ENCODE results near the gene TBX20.
A peak's percentile ranks its signal among the peaks of the same experiment; 100 is the strongest.

The TBX20 gene

DNA sequence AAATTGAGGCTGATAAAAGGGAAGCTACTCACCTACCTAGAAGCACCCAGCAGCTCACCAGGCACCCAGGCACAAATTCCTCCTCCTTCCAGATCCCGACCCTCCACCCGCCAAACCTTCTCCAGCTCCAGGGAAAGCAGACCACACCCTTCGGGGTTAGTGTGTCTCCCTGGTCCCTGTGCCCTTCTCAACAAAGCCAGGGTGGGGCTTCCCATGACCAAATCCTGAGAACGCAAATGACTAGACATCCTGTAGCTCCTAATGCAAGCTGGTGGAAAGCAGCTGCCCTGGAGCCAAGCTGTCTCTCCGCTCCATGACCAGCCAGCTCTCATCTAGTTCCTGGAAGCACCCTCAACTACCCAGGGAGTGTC lies 4.4 kb downstream of the TBX20 start (continued):
- TF ChIP-seq, protein P1, sequence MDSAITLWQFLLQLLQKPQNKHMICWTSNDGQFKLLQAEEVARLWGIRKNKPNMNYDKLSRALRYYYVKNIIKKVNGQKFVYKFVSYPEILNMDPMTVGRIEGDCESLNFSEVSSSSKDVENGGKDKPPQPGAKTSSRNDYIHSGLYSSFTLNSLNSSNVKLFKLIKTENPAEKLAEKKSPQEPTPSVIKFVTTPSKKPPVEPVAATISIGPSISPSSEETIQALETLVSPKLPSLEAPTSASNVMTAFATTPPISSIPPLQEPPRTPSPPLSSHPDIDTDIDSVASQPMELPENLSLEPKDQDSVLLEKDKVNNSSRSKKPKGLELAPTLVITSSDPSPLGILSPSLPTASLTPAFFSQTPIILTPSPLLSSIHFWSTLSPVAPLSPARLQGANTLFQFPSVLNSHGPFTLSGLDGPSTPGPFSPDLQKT (IDR thresholded peaks at IDR 0.05; ENCODE audit: borderline replicate concordance, low read depth, low read length) = no peak
- TF ChIP-seq, protein P2, sequence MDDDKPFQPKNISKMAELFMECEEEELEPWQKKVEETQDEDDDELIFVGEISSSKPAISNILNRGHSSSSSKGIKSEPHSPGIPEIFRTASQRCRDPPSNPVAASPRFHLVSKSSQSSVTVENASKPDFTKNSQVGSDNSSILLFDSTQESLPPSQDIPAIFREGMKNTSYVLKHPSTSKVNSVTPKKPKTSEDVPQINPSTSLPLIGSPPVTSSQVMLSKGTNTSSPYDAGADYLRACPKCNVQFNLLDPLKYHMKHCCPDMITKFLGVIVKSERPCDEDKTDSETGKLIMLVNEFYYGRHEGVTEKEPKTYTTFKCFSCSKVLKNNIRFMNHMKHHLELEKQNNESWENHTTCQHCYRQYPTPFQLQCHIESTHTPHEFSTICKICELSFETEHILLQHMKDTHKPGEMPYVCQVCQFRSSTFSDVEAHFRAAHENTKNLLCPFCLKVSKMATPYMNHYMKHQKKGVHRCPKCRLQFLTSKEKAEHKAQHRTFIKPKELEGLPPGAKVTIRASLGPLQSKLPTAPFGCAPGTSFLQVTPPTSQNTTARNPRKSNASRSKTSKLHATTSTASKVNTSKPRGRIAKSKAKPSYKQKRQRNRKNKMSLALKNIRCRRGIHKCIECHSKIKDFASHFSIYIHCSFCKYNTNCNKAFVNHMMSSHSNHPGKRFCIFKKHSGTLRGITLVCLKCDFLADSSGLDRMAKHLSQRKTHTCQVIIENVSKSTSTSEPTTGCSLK (tag by site-specific recombination; IDR thresholded peaks at IDR 0.05) = no peak
- TF ChIP-seq ZNF23 (tag by site-specific recombination; IDR thresholded peaks at IDR 0.05; ENCODE audit: borderline replicate concordance) = no peak
- no peak for TF ChIP-seq ZNF223 (tag by site-specific recombination; IDR thresholded peaks at IDR 0.05)
- TF ChIP-seq ZNF121 (tag by site-specific recombination; IDR thresholded peaks at IDR 0.05) = no peak
- TF ChIP-seq ZNF292 (tag by site-specific recombination; IDR thresholded peaks at IDR 0.05; ENCODE audit: borderline replicate concordance, low read depth) = no peak
- TF ChIP-seq ZNF133 (tag by site-specific recombination; IDR thresholded peaks at IDR 0.05) = no peak
- TF ChIP-seq ZBTB1 (tag by site-specific recombination; IDR thresholded peaks at IDR 0.05) = no peak
- TF ChIP-seq ZNF311 (tag by site-specific recombination; IDR thresholded peaks at IDR 0.05; ENCODE audit: borderline replicate concordance) = no peak
- no peak for TF ChIP-seq ZNF174 (tag by site-specific recombination; IDR thresholded peaks at IDR 0.05)
- TF ChIP-seq HOXC10 (CRISPR knock-in tag; IDR thresholded peaks at IDR 0.05) = no peak
- TF ChIP-seq ZNF792 (tag by site-specific recombination; IDR thresholded peaks at IDR 0.05) = no peak
- no peak for TF ChIP-seq GLI4 (tag by site-specific recombination; IDR thresholded peaks at IDR 0.05)
- no peak for TF ChIP-seq ZNF777 (tag by site-specific recombination; IDR thresholded peaks at IDR 0.05; ENCODE audit: borderline replicate concordance)
- no peak for TF ChIP-seq MZF1 (tag by site-specific recombination; IDR thresholded peaks at IDR 0.05; ENCODE audit: borderline replicate concordance)
- no peak for TF ChIP-seq SCRT2 (tag by site-specific recombination; IDR thresholded peaks at IDR 0.05)
- no peak for TF ChIP-seq BCL11B (tag by site-specific recombination; IDR thresholded peaks at IDR 0.05; ENCODE audit: low read depth)
- TF ChIP-seq ZNF266 (tag by site-specific recombination; IDR thresholded peaks at IDR 0.05; ENCODE audit: low read depth) = no peak
- TF ChIP-seq ZNF658 (tag by site-specific recombination; IDR thresholded peaks at IDR 0.05) = no peak
- no peak for TF ChIP-seq ZNF324 (tag by site-specific recombination; IDR thresholded peaks at IDR 0.05)
- TF ChIP-seq ZNF184 (tag by site-specific recombination; IDR thresholded peaks at IDR 0.05) = no peak
- no peak for TF ChIP-seq YY1 (tag by site-specific recombination; IDR thresholded peaks at IDR 0.05)
- 0 out of 2 replicates have a peak, but pooled peaks have one; percentile 18 for TF ChIP-seq ZFP69B (tag by site-specific recombination; IDR thresholded peaks at IDR 0.05)
- TF ChIP-seq ZNF423 (tag by site-specific recombination; IDR thresholded peaks at IDR 0.05) = no peak
- no peak for TF ChIP-seq ZNF394 (tag by site-specific recombination; IDR thresholded peaks at IDR 0.05; ENCODE audit: borderline replicate concordance)
- 0 out of 2 replicates have a peak, but pooled peaks have one; percentile 9 for TF ChIP-seq ZNF366 (tag by site-specific recombination; conservative IDR thresholded peaks at IDR 0.05)
- TF ChIP-seq IKZF3 (tag by site-specific recombination; IDR thresholded peaks at IDR 0.05) = peak; percentile 59
- no peak for TF ChIP-seq ZNF16 (tag by site-specific recombination; IDR thresholded peaks at IDR 0.05; ENCODE audit: low read depth)
- TF ChIP-seq ZNF335 (tag by site-specific recombination; conservative IDR thresholded peaks at IDR 0.05) = peak; percentile 88
- TF ChIP-seq, protein P3, sequence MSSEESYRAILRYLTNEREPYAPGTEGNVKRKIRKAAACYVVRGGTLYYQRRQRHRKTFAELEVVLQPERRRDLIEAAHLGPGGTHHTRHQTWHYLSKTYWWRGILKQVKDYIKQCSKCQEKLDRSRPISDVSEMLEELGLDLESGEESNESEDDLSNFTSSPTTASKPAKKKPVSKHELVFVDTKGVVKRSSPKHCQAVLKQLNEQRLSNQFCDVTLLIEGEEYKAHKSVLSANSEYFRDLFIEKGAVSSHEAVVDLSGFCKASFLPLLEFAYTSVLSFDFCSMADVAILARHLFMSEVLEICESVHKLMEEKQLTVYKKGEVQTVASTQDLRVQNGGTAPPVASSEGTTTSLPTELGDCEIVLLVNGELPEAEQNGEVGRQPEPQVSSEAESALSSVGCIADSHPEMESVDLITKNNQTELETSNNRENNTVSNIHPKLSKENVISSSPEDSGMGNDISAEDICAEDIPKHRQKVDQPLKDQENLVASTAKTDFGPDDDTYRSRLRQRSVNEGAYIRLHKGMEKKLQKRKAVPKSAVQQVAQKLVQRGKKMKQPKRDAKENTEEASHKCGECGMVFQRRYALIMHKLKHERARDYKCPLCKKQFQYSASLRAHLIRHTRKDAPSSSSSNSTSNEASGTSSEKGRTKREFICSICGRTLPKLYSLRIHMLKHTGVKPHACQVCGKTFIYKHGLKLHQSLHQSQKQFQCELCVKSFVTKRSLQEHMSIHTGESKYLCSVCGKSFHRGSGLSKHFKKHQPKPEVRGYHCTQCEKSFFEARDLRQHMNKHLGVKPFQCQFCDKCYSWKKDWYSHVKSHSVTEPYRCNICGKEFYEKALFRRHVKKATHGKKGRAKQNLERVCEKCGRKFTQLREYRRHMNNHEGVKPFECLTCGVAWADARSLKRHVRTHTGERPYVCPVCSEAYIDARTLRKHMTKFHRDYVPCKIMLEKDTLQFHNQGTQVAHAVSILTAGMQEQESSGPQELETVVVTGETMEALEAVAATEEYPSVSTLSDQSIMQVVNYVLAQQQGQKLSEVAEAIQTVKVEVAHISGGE (tag by site-specific recombination; conservative IDR thresholded peaks at IDR 0.05; ENCODE audit: low read depth) = no peak
- TF ChIP-seq ZNF549 (tag by site-specific recombination; IDR thresholded peaks at IDR 0.05) = no peak
- TF ChIP-seq ZNF521 (tag by site-specific recombination; IDR thresholded peaks at IDR 0.05) = no peak
- TF ChIP-seq ZIC2 (tag by site-specific recombination; IDR thresholded peaks at IDR 0.05) = no peak
- no peak for TF ChIP-seq ZNF19 (tag by site-specific recombination; IDR thresholded peaks at IDR 0.05; ENCODE audit: low read depth)
- TF ChIP-seq, protein P4, sequence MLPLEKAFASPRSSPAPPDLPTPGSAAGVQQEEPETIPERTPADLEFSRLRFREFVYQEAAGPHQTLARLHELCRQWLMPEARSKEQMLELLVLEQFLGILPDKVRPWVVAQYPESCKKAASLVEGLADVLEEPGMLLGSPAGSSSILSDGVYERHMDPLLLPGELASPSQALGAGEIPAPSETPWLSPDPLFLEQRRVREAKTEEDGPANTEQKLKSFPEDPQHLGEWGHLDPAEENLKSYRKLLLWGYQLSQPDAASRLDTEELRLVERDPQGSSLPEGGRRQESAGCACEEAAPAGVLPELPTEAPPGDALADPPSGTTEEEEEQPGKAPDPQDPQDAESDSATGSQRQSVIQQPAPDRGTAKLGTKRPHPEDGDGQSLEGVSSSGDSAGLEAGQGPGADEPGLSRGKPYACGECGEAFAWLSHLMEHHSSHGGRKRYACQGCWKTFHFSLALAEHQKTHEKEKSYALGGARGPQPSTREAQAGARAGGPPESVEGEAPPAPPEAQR (tag by site-specific recombination; IDR thresholded peaks at IDR 0.05) = no peak
- no peak for TF ChIP-seq ZNF510 (tag by site-specific recombination; IDR thresholded peaks at IDR 0.05; ENCODE audit: insufficient replicate concordance)

Data from HEK293 (cell line).